Adrenal gland (tissue), 12 donors: ENCODE data around the gene POC5. TPM values are rescaled to one million over a fixed set of nuclear protein-coding genes. Genes with fewer than 3 reads are reported as not detected.

Source experiments
- DNase-seq, 7 donors: peaks; one replicate each; pipeline ENCODE4 v3.0.0-alpha.2; 2019 to 2020
- H3K27ac ChIP-seq, 5 donors: fragments of 200-600 bp; sonication (generic) in 4 of 5; 1 replicate in 3 of 5; 2 replicates in 2 of 5; pipeline versions ENCODE4 v1.5.1 to v1.8.0; 2016 to 2020; ENCODE audit warnings: mild to moderate bottlenecking in 1 of 5
- H3K27me3 ChIP-seq: fragments of 200-600 bp; 2 replicates; pipeline ENCODE4 v1.8.0; 2021
- H3K36me3 ChIP-seq, 2 donors: fragments of 200-600 bp; replicated peaks in 1 of 2; 1 replicate in 1 of 2; 2 replicates in 1 of 2; pipeline versions ENCODE4 v1.5.1 to v1.8.0; 2018 to 2022
- H3K4me1 ChIP-seq, 2 donors: fragments of 200-600 bp; replicated peaks in 1 of 2; 1 replicate in 1 of 2; 2 replicates in 1 of 2; pipeline versions ENCODE4 v1.5.1 to v1.8.0; 2018 to 2021
- H3K4me3 ChIP-seq, 4 donors: fragments of 200-600 bp; sonication (generic) in 3 of 4; one replicate each; pipeline ENCODE4 v1.5.1; 2016 to 2018
- H3K9me3 ChIP-seq, 3 donors: fragments of 200-600 bp; sonication (generic) in 1 of 3; replicated peaks in 1 of 3; 1 replicate in 2 of 3; 2 replicates in 1 of 3; pipeline versions ENCODE4 v1.5.1 to v1.8.0; 2016 to 2021
- CTCF ChIP-seq, 6 experiments: fragments of 450-650 bp in 4 of 6; fragments of 200-600 bp in 2 of 6; sonication (generic) in 1 of 6; IDR thresholded peaks; 1 replicate in 5 of 6; 2 replicates in 1 of 6; pipeline versions ENCODE4 v1.5.1 to v1.8.0; 2016 to 2021; ENCODE audit warnings: antibody characterized with exemption in 6 of 6, mild to moderate bottlenecking in 2 of 6, moderate library complexity in 1 of 6
- POLR2A ChIP-seq, 2 donors: fragments of 450-650 bp; IDR thresholded peaks; one replicate each; pipeline ENCODE4 v1.6.1; 2017; ENCODE audit warnings: antibody characterized with exemption in 2 of 2, mild to moderate bottlenecking in 2 of 2, moderate library complexity in 1 of 2
- WGBS, 4 donors: extraction: QIAGEN DNeasy Blood & Tissue Kit in 2 of 4; methylation state at CpG; one replicate each; pipeline versions ENCODE4 v1.1.5 to v1.1.7; 2013 to 2017; 5-methylcytosine and 5-hydroxymethylcytosine counted together
- intact Hi-C, 2 donors: fragments of 100-400 bp; cut with DNase I; formaldehyde crosslinking; loops; one replicate each; pipeline versions ENCODE4 v1.14.1 to v1.15.0; 2022 to 2023
- polyA plus RNA-seq, 3 donors: library from polyadenylated mRNA; stranded (reverse); fragments of 200-250 nt in 2 of 3; fragments of 350-450 nt in 1 of 3; fragmentation: Illumina TruSeq in 1 of 3; extraction: RNeasy Lipid Tissue Mini Kit (QIAGEN cat#74804) in 1 of 3; gene quantifications; one replicate each; pipeline ENCODE4 v1.2.3, GENCODE V29; 2013 to 2014
- total RNA-seq, 9 donors: library from RNA; depleted of rRNA in 4 of 9; stranded (reverse); fragments of >200 nt in 4 of 9; fragments of 120-200 nt in 1 of 9; fragmentation: NEBNext Ultra II Directional in 1 of 9; extraction: Animal tissue kit (Norgen Biotek cat#: 25700) in 1 of 9; gene quantifications; one replicate each; pipeline versions ENCODE4 v1.1.0 to v1.2.4, GENCODE V29; 2013 to 2023
- donor health status: healthy with polysubstance abuse.
- donor health status: Bipolar disorder and iron deficiency.
- donor health status: DM: yes; HTN: yes; CAD: no.
- donor health status: DM: no; HTN: no; CAD: no.
- donor health status: DM: no; HTN: no; CAD: no.
- donor health status: DM: yes; HTN: yes; CAD: no.

Gene POC5
- total and polyA plus RNA-seq, 12 donors, result 6.5 to 22.3 (median 13.6) TPM

DNA sequence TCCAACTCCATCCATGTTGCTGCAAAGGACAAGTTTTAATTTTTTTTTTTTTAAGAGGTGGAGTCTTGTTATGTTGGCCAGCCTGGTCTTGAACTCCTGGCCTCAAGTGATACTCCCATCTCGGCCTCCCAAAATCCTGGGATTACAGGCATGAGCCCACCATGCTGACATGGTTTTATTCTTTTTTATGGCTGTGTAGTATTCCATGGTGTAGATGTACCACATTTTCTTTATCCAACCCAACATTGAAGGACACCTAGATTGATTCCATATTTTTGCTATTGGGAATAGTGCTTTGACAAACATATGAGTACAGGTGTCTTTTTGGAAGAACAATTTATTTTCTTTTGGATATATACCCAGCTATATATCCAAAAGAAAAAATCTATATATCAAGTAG lies 6.1 kb upstream of the POC5 start:
- no peaks in the 10 kb centered on the region for H3K9me3 ChIP-seq
- no peaks in the 10 kb centered on the region for H3K36me3 ChIP-seq
- TF ChIP-seq POLR2A (IDR thresholded peaks at IDR 0.05) (no peak), CTCF (IDR thresholded peaks at IDR 0.05) (no peak)
- H3K4me3 ChIP-seq, result no peak overlapping the region
- no peaks in the 10 kb centered on the region for H3K4me1 ChIP-seq
- 88 to 96% (median 89%) methylated on average over 1 of the region's 1 CpG for WGBS, 4 donors
- no peak overlapping the region for H3K27ac ChIP-seq
- DNase-seq, result no peak
- no peaks in the 10 kb centered on the region for H3K27me3 ChIP-seq
- intact Hi-C loops, result no loop called here

- Histone ChIP-seq H3K27ac (no peak overlapping the region), H3K9me3 (no peaks in the 10 kb centered on the region), H3K4me1 (peaks cover 0 to 2% of the 10 kb centered on the region in 2 donors), H3K4me3 (no peak overlapping the region), H3K36me3 (no peaks in the 10 kb centered on the region), H3K27me3 (no peaks in the 10 kb centered on the region)
- no peak for DNase-seq
- intact Hi-C loops, result no loop called here
- TF ChIP-seq POLR2A (IDR thresholded peaks at IDR 0.05), result no peak
- no peak for TF ChIP-seq CTCF (IDR thresholded peaks at IDR 0.05)
- 75 to 93% (median 88%) methylated on average over 1 of the region's 1 CpG for whole genome bisulfite sequencing, 4 donors
Observed at GRCh38 chr5:75721573-75721972, 4.3 kb upstream of the POC5 start.

- Histone ChIP-seq H3K27ac (no peak overlapping the region), H3K36me3 (no peaks in the 10 kb centered on the region), H3K27me3 (no peaks in the 10 kb centered on the region), H3K9me3 (no peaks in the 10 kb centered on the region), H3K4me3 (no peak overlapping the region), H3K4me1 (peaks cover 0 to 8% of the 10 kb centered on the region in 2 donors)
- no peak for DNase-seq
- no peak for TF ChIP-seq POLR2A (IDR thresholded peaks at IDR 0.05)
- no peak for TF ChIP-seq CTCF (IDR thresholded peaks at IDR 0.05)
- intact Hi-C loops, result no loop called here
- 73 to 92% (median 84%) methylated on average over 5 of the region's 5 CpGs for WGBS, 4 donors
Observed at GRCh38 chr5:75720882-75721281, 3.6 kb upstream of the POC5 start.

DNA sequence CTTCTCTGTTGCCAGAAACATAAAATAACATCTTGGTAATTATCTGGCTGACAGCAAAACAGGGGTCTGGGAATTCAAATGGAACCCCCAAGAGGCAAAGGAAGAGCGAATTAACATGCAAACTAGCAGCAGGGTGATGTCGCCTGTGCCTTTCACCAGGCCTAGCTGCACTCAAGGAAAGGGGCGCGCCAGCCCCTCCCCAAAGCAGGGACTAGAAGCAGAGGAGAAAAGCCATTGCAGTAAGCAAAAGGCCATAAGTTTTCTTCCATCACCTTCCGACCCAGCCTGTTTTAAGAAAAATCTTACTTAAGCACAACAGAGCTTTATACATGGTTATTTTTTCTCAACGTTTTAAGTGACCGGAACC lies 539 bp downstream of the POC5 start:
- no peaks in the 10 kb centered on the region for H3K27me3 ChIP-seq
- intact Hi-C loops, result no loop called here
- no peaks in the 10 kb centered on the region for H3K9me3 ChIP-seq
- WGBS, 4 donors, result 0 to 2% (median 1%) methylated on average over 7 of the region's 7 CpGs
- TF ChIP-seq POLR2A (IDR thresholded peaks at IDR 0.05) (no peak), CTCF (IDR thresholded peaks at IDR 0.05) (no peak)
- H3K4me1 ChIP-seq, result peaks cover 0 to 12% of the 10 kb centered on the region in 2 donors
- DNase-seq, result no peak
- no peaks in the 10 kb centered on the region for H3K36me3 ChIP-seq
- peak overlapping the region in 3 of 4 donors; percentile 71 to 97 (median 92) for H3K4me3 ChIP-seq
- H3K27ac ChIP-seq, result peak overlapping the region; percentile 61 to 98 (median 87)
